NCI-H1092 treated with DMSO at 0.1 percent for 48 hours (cell line): Measurements from ENCODE around the gene MACROH2A1.

ENCODE experiments used
- DNase-seq: peaks from one replicate; lab custom pipeline; 2025; lab: John Stamatoyannopoulos, UW

The MACROH2A1 gene

DNA sequence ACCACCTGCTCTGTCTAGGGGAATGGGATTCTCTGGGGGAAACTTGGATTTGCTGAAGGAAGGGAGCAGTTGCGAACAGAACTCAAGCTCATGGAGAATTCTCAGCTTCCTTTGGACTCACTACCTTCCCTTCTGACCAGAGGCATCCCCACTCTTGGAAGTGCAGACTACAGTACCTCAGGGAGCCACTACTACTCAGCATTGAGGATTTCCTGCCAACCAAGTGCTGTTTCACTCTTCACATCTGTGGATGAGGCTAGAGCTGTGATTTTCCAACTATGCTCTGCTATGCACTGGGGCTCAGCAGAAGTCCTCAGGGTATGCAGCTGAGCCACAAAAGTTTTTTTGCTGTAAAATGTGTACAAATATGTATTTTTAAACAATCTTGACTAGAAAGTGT is 43.9 kb downstream of the MACROH2A1 start:
- no peak for DNase-seq

DNA sequence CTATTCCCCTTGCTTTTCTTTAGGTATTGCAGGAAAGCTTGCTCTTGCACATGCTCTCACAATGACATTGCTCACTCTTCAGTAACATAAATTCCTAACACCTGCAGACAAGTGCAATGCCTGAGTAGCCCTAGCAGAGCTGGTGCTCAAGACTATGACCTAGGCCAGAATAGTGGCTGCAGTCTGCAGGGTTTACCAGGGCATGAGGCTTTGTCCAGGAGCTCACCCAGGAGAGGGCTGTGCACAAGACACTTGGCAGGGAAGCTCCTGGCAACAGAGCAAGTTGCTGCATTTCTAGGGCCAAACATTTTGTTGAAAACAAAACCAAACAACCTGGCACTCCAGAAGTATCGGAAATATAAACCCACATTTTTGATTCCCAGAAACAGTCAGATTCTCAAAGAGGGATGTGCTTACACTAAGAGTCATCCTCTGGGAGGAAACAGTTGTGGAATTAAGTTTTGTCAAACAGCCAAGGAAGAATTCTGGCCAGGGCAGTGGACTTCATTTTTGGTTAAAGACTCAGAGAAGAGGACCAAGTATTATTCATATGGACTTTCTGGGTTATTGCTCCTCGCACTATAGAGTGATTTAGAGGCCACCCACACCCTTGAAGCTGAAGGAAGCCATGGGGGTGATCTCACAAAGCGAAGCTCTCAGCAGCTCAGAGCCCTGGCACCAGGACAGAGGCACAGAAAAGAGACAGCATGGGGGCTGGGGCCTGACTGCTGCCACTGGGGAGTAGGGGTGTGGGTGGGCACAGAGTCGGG is 44.9 kb downstream of the MACROH2A1 start:
- no peak for DNase-seq

DNA sequence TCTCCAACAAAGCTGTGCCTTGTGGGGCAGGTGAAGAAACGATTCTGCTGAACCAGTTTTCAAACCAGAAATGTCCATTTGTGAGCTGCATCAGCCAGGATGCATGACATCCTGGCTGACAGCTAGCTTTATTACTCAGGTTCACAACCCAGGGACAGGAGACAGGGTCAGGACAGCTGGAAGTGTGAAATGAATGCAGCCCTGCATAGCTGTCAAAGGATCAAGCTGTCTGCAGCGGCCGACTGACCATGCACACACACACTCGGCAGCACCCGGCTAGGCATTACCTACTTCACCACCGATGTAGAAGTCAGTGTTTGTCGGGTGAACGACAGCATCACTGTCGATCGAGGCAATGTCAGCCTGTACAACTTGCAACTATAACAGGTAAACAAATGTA is 48.5 kb downstream of the MACROH2A1 start:
- no peak for DNase-seq

GRCh38 chr5:135349886-135350285 is 49.1 kb downstream of the MACROH2A1 start:
- no peak for DNase-seq

DNA sequence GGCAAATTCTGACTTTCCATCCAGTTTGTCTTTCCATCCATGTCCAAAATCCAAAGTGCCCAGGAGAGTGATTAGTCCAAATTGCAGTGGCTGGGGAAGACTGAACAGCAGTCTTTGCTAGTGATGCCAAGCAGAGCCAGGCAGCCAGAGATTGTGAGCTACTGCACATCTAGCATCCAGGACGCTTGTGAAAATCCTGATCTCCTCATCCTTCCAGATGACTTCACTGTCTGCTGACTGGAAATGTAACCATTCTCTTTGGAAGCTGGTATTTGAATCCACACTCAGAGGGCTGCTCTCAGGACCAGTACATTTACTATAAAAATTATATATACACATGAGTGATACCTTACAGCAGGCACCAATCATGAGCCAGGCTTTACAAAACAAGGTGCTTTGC is 49.6 kb downstream of the MACROH2A1 start:
- DNase-seq = no peak

DNA sequence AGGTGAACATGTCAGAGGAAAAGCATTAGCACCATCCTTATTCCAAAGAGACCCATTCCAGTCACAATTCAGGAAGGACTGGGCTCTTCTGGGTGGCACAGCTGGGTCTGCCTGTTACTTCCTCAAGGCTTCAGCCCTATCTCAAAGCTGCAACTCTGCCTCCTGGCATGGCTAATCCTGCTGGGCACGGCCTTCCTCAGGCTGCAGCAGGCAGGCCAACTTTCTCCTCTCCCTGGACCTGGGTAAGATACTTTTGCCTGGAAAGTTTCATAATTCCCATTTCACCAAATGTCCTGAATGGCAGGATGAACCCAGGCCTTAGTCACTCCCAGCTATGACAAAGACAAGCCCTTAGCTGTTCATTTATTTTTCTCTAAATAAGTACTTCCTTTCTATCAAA is 50.1 kb downstream of the MACROH2A1 start:
- DNase-seq = no peak

- no peak for DNase-seq
Measured at GRCh38 chr5:135347392-135347791, 51.6 kb downstream of the MACROH2A1 start.

DNA sequence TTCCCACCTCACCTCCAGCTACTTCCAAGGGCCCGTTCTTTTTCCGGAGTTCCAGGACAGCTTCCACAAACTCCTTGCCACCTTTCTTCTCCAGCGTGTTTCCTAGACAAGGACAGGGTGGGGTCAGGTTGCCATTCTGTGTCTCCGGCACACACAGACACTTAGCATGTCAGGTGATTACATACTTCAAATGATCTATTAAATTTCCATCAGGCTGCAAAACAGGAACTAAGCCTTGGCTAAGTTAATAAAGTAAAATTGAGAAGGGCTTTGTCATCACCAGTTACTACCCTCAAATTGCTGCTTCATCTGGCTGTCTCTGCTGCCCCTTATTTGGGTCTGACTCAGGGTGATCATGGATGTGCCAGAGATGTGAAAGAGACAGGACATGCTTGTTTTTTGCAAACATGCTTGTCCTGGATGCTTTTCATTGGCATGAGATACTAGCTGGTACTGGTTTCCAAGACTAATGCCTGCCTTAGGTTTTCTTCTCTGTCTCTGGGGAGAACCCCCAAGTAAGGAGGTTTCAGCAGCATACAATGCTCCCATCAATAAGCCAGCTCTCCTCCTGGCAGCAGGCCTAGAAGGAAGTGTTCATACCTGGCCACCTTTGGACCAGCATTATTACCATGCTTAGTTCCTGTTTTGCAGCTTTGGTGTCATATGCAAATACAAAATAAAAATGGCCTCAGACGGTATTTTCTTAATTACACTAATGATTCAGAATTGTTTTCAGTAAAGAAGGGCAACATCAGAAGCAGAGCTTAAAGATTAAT is 52.9 kb downstream of the MACROH2A1 start:
- no peak for DNase-seq

DNA sequence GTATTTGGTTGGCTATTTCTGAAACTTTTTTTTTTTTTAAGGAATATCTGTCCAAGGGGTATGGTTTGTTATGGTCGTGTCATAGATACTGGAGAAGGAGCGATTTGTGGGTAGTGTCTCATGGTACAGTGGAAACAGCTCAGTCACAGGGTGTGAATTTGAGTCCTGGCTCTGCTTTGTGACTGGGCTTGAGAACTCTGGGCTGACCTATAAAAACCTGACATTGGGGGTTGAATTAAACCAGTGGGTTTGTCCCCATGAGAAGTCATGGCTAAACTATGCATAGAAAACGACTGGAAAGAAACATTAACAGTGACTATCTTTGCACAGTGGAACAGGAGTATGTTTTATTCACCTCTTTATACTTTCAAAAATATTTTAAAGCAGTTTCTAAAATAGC is 54.7 kb downstream of the MACROH2A1 start:
- no peak for DNase-seq

GRCh38 chr5:135343413-135343812 is 55.6 kb downstream of the MACROH2A1 start:
- no peak for DNase-seq

- no peak for DNase-seq
Measured at GRCh38 chr5:135342551-135342875, 56.5 kb downstream of the MACROH2A1 start.

GRCh38 chr5:135341696-135342550 is 57.1 kb downstream of the MACROH2A1 start:
- no peak for DNase-seq

- DNase-seq = no peak
Measured at GRCh38 chr5:135341016-135341666, 57.9 kb downstream of the MACROH2A1 start.

- DNase-seq = no peak
Measured at GRCh38 chr5:135340568-135340967, 58.5 kb downstream of the MACROH2A1 start.

DNA sequence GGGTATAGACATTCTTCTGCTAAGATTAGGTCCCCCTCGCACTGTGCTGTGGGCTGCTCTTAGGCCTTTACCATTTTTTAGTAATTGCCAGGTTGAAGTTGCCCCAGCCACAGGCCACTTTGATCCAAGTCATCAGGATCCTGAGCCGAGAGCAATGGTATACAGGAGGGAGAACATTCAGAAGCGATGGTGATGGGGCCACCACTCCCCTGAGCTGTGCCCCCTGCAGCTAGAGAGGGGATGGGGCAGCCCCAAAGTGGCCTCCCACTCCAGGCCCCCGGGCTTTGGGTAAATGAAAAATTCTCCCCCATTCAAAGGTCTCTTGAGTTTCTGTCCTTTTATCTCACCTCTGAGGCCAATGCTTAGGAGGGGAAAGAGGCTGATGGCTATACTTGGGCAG is 59.4 kb downstream of the MACROH2A1 start:
- no peak for DNase-seq

- no peak for DNase-seq
Measured at GRCh38 chr5:135339189-135339588, 59.8 kb downstream of the MACROH2A1 start.

GRCh38 chr5:135337064-135337463 is 62.0 kb downstream of the MACROH2A1 start:
- DNase-seq = no peak

DNA sequence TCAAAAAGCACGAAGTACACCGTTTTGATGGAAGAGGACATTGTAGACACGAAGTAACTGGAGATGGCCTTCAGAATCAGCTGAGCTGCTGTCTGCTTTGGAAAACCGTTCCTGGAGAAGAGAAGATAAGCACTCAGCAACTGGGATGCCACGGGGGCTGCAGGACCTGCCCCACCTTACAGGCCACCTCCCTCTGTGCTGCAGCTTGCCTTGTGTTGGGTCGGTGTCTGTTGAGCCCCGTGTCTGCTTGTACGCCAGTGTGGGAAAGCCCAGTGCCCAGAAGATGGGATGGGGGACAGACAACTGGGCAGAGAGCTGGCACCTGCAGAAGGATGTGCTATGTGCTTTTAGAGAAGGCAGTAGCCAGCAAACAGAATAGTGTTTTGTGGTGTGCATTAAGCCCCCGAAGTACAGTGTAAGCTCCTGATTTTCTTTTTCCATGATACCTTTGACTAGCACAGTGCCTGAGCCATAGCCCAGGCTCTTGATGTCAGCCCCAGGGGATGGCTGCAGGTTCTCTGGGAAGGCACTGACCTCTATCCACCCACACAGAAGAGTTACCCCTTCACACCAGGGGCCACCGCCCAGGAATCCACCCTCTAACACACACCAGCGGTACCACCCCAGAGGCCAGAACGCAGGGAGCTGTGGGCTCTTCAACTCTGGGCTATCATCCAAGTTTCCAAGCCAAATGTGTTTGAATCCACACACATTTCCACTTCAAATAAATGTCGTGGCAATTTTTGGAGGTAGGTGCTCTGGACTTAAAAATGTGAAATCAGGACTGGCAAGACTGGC is 63.8 kb downstream of the MACROH2A1 start:
- DNase-seq = peak; percentile 35

- DNase-seq = no peak
Measured at GRCh38 chr5:135333732-135334515, 65.1 kb downstream of the MACROH2A1 start.

DNA sequence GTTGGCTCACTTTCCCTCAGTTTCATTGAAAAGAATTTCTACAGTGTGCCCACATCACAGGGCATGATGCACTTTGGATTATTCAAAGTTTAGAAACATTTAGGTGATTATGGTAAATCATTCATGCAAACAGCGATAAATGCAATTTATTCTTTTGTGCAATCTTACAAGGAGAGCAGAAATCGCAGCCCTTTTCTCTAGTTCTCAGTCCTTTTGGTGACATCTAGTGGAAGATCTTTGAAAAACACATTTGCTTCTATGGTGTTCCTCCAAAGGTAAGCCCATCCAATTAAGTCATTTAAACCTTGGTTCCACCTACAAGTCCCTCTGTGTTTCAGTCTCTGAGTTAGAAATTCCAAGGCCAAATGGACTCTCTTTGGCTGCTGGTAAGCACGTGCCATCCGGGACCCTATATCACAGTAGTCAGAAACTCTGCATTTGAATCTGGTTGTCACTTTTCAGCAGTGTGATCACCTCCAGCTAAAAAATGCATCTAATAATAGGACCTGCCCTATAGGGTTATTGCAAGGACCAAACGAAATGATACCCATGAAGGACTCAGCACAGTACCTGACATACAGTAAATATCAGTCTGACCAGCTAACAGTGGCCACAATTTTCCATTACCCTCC is 66.4 kb downstream of the MACROH2A1 start:
- peak; percentile 27 for DNase-seq
